SH-SY5Y (cell line): Measurements from ENCODE around the gene HEXA.

ENCODE experiments used
- GATA2 ChIP-seq: IDR thresholded peaks from 2 replicates; pipeline ENCODE4 v1.6.1; 2011; ENCODE audit warnings: mild to moderate bottlenecking, low read depth, low read length
- GATA3 ChIP-seq: IDR thresholded peaks from 2 replicates; pipeline ENCODE4 v1.6.1; 2011; ENCODE audit warnings: low read depth, mild to moderate bottlenecking, low read length, moderate library complexity

DNA sequence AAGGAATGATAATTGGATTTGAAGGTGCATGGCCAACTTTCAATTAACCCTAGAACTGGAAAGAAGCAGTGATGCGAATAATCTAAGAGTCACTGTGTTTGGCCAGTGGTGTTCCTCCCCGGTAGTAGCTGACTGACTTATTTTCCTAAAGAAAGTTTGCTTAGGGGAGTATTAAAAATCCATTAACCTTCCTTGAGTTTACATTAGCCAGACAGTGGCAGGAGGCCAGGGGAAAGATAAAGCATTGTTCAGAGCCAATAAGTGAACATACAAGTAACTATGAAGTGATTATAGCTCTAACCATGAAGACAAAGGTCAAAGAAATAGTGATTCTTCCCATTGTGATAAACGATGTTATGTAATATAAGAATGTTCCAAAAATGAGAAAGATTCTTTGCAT lies 13.4 kb upstream of the HEXA start:
- TF ChIP-seq GATA3 (no peak), GATA2 (no peak)
